ENCODE data around the gene KCNJ15. TPM values are rescaled to one million over a fixed set of nuclear protein-coding genes. Genes with fewer than 3 reads are reported as not detected.

KCNJ15 gene
- total RNA-seq, 1 donor from 2014 or later, result 17.5 TPM

- H3K27me3 ChIP-seq, result no peaks in the 10 kb centered on the region
- H3K4me1 ChIP-seq, result peaks cover 0 to 8% of the 10 kb centered on the region in 2 donors
- H3K9me3 ChIP-seq, result no peaks in the 10 kb centered on the region
- H3K4me3 ChIP-seq, result no peak overlapping the region
- no peaks in the 10 kb centered on the region for H3K36me3 ChIP-seq
- H3K27ac ChIP-seq, result no peak overlapping the region
- no peak for DNase-seq (ENCODE audit: low spot score in 2 of 2)
- TF ChIP-seq CTCF (IDR thresholded peaks at IDR 0.05), result no peak
- intact Hi-C loops (cut with DNase I), result loop anchor here (5.0 kb wide), 1 partner anchor 42 kb away; the partner anchor contains the start of gene KCNJ15
Observed at GRCh38 chr21:38298832-38299231, 42.0 kb downstream of the KCNJ15 start.

- intact Hi-C loops (cut with DNase I), result loop anchor here (2.0 to 5.0 kb wide), 2 partner anchors 42 to 53 kb away; partner anchors contain the start of gene KCNJ15
- H3K9me3 ChIP-seq, result no peaks in the 10 kb centered on the region
- no peaks in the 10 kb centered on the region for H3K36me3 ChIP-seq
- H3K4me3 ChIP-seq, result no peak overlapping the region
- no peak for TF ChIP-seq CTCF (IDR thresholded peaks at IDR 0.05)
- no peak overlapping the region for H3K27ac ChIP-seq
- peaks cover 0 to 8% of the 10 kb centered on the region in 2 donors for H3K4me1 ChIP-seq
- H3K27me3 ChIP-seq, result no peaks in the 10 kb centered on the region
- DNase-seq (ENCODE audit: low spot score in 2 of 2), result no peak
Observed at GRCh38 chr21:38299671-38300070, 42.9 kb downstream of the KCNJ15 start.

GRCh38 chr21:38300141-38300578 lies 43.4 kb downstream of the KCNJ15 start:
- H3K27me3 ChIP-seq, result no peaks in the 10 kb centered on the region
- H3K4me1 ChIP-seq, result peaks cover 0 to 8% of the 10 kb centered on the region in 2 donors
- intact Hi-C loops (cut with DNase I), result loop anchor here (2.0 kb wide), 1 partner anchor 53 kb away; no protein-coding TSS in a partner anchor
- H3K9me3 ChIP-seq, result no peaks in the 10 kb centered on the region
- TF ChIP-seq CTCF (IDR thresholded peaks at IDR 0.05), result no peak
- H3K4me3 ChIP-seq, result no peak overlapping the region
- no peaks in the 10 kb centered on the region for H3K36me3 ChIP-seq
- no peak for DNase-seq (ENCODE audit: low spot score in 2 of 2)
- no peak overlapping the region for H3K27ac ChIP-seq

- Histone ChIP-seq H3K27me3 (no peaks in the 10 kb centered on the region), H3K4me1 (peaks cover 0 to 14% of the 10 kb centered on the region in 2 donors), H3K27ac (no peak overlapping the region), H3K4me3 (no peak overlapping the region), H3K36me3 (no peaks in the 10 kb centered on the region), H3K9me3 (no peaks in the 10 kb centered on the region)
- TF ChIP-seq CTCF (IDR thresholded peaks at IDR 0.05), result no peak
- intact Hi-C loops (cut with DNase I), result loop anchor here (2.0 kb wide), 2 partner anchors 39 to 51 kb away; no protein-coding TSS in a partner anchor
- DNase-seq (ENCODE audit: low spot score in 2 of 2), result no peak
Observed at GRCh38 chr21:38301321-38302214, 44.8 kb downstream of the KCNJ15 start.

GRCh38 chr21:38303300-38303699 lies 46.5 kb downstream of the KCNJ15 start:
- no peak for TF ChIP-seq CTCF (IDR thresholded peaks at IDR 0.05)
- H3K36me3 ChIP-seq, result no peaks in the 10 kb centered on the region
- DNase-seq (ENCODE audit: low spot score in 2 of 2), result peak; percentile 65 to 94
- peaks cover 0 to 12% of the 10 kb centered on the region in 2 donors for H3K4me1 ChIP-seq
- H3K27ac ChIP-seq, result peak overlapping the region; percentile 52 to 69
- intact Hi-C loops (cut with DNase I), result loop anchor here (2.0 kb wide), 1 partner anchor 38 kb away; no protein-coding TSS in a partner anchor
- no peaks in the 10 kb centered on the region for H3K9me3 ChIP-seq
- no peaks in the 10 kb centered on the region for H3K27me3 ChIP-seq
- no peak overlapping the region for H3K4me3 ChIP-seq
